Ascending aorta (tissue), 2 donors: Measurements from ENCODE around the gene VWA8. TPM values are rescaled to one million over a fixed set of nuclear protein-coding genes. Genes with fewer than 3 reads are reported as not detected.
A peak's percentile ranks its signal among the peaks of the same experiment; 100 is the strongest.

Experiments used
- DNase-seq, 2 donors: peaks; one replicate each; pipeline ENCODE4 v3.0.0-alpha.2; 2019; ENCODE audit warnings: low spot score in 2 of 2
- H3K27ac ChIP-seq, 2 donors: fragments of 200-600 bp; sonication (generic); one replicate each; pipeline ENCODE4 v1.5.1; 2016 to 2017; ENCODE audit warnings: mild to moderate bottlenecking in 1 of 2
- H3K27me3 ChIP-seq: fragments of 200-600 bp; sonication (generic); one replicate; pipeline ENCODE4 v1.5.1; 2017
- H3K36me3 ChIP-seq, 2 donors: fragments of 200-600 bp; sonication (generic); one replicate each; pipeline ENCODE4 v1.5.1; 2016
- H3K4me1 ChIP-seq, 2 donors: fragments of 200-600 bp; sonication (generic); one replicate each; pipeline ENCODE4 v1.5.1; 2016 to 2017; ENCODE audit warnings: mild to moderate bottlenecking in 1 of 2
- H3K4me3 ChIP-seq, 2 donors: fragments of 200-600 bp; sonication (generic); one replicate each; pipeline ENCODE4 v1.5.1; 2016 to 2017; ENCODE audit warnings: mild to moderate bottlenecking in 1 of 2
- H3K9me3 ChIP-seq, 2 donors: fragments of 200-600 bp; sonication (generic); one replicate each; pipeline ENCODE4 v1.5.1; 2016
- intact Hi-C: fragments of 100-400 bp; cut with DNase I; formaldehyde crosslinking; loops from one replicate; pipeline ENCODE4 v1.15.1; 2023
- total RNA-seq: library from RNA; depleted of rRNA; stranded (reverse); fragments of >200 nt; gene quantifications from one replicate; pipeline ENCODE4 v1.1.0, GENCODE V29; 2016
- TF ChIP-seq, protein P1 (sequence below), 3 experiments: fragments of 200-600 bp in 2 of 3; fragments of 450-650 bp in 1 of 3; sonication (generic) in 2 of 3; IDR thresholded peaks; one replicate each; pipeline ENCODE4 v1.5.1; 2016 to 2019; ENCODE audit warnings: antibody characterized with exemption in 3 of 3, mild to moderate bottlenecking in 1 of 3, moderate library complexity in 1 of 3

Gene VWA8
- 10.4 TPM for total RNA-seq

DNA sequence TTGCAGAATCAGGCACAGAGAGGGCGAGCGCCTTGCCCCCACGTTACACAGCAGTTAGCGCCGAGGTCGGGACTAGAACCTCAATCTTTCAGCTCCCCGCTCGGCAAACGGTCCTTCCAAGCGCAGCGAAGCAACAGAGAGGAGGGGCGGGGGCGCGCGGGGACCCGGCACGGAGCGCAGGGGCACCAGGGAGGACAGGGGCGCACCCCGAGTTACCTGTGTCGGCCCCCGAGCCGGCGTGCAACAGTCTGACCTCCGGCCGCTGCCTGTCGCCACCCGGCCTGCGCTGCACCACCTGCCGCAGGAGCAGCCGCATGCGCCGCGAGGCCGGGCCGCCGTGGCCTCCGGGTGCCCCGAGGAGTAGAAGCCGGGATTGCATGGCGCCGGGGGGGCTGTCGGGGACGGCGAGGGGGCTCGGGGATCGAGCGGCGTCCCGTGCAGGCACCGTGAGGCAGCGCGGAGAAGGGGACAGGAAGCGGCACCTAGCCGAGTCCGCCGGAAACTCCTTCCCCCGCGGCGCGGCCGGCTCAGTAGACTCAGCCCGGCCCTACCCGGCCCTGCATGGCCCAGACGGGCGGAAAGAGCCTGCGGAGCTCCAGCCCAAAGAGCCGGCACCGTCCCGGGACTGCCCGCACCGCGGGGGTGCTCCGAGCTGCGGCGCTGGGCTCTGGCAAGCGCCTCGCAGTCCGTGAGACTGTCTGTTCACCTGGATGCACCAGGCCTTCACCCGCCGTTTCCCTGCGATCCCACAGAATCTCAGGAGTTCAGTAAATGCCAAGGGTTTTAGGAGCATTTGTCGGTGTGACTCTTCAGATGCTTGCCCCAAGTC, at the start of gene VWA8:
Gene VWA8, minus strand, starts transcription at position 473 of the 829 bp plus-strand sequence. Its CDS starts 94 bp downstream, at position 379.
- intact Hi-C loops = loop anchor here (1.0 to 2.0 kb wide), 3 partner anchors 79 to 292 kb away; partner anchors contain the start of gene DGKH
- TF ChIP-seq, protein P1, sequence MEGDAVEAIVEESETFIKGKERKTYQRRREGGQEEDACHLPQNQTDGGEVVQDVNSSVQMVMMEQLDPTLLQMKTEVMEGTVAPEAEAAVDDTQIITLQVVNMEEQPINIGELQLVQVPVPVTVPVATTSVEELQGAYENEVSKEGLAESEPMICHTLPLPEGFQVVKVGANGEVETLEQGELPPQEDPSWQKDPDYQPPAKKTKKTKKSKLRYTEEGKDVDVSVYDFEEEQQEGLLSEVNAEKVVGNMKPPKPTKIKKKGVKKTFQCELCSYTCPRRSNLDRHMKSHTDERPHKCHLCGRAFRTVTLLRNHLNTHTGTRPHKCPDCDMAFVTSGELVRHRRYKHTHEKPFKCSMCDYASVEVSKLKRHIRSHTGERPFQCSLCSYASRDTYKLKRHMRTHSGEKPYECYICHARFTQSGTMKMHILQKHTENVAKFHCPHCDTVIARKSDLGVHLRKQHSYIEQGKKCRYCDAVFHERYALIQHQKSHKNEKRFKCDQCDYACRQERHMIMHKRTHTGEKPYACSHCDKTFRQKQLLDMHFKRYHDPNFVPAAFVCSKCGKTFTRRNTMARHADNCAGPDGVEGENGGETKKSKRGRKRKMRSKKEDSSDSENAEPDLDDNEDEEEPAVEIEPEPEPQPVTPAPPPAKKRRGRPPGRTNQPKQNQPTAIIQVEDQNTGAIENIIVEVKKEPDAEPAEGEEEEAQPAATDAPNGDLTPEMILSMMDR (IDR thresholded peaks at IDR 0.05) = no peak
- DNase-seq = peak in 1 of 2 donors; percentile 87
- Histone ChIP-seq H3K4me1 (peaks cover 0 to 10% of the 10 kb centered on the region in 2 donors), H3K36me3 (no peaks in the 10 kb centered on the region), H3K27ac (peak within 1 kb of the TSS; percentile 85 to 91), H3K4me3 (peak within 1 kb of the TSS; percentile 81 to 89), H3K27me3 (no peaks in the 10 kb centered on the region), H3K9me3 (no peaks in the 10 kb centered on the region)

DNA sequence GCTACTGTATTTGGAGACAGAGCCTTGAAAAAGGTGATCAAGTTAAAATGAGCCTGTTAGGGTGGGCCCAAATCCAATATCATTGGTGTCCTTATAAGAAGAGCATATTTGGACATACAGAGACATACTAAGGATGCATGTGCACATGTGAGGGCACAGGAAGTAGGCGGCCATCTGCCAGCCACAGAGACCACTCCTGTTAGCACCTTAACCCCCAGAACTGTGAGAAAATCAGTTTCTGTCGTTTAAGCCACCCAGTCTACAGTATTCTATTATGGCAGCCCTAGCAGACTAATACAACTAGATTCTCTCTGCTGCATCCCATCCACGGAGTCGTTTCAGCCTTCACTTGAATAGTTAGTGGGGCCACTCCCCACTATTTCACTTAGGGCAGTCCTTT, 48.1 kb upstream of the VWA8 start:
- DNase-seq = no peak
- no peaks in the 10 kb centered on the region for H3K9me3 ChIP-seq
- no peak overlapping the region for H3K4me3 ChIP-seq
- intact Hi-C loops = no loop called here
- no peaks in the 10 kb centered on the region for H3K27me3 ChIP-seq
- no peak overlapping the region for H3K27ac ChIP-seq
- no peaks in the 10 kb centered on the region for H3K36me3 ChIP-seq
- H3K4me1 ChIP-seq = peaks cover 0 to 10% of the 10 kb centered on the region in 2 donors
- TF ChIP-seq, protein P1 (IDR thresholded peaks at IDR 0.05) = no peak

DNA sequence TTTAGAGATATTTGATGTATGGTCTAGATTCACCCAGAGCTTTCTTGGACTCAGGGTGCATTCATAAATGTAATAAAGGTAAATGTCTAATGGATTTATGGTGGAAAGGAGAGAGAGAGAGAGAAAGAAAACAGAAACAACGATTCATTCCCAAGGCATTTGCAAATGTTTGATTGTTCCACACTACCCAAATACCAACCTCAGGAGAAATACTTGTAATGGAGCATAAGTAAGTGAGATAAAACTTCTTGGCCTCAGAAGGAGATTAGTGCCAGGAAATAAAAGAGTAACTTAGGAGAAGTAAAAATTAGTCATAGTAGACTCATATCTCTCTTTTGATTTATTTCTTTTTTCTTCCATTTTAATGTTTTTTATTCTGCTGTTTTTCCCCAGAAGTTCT, 46.9 kb upstream of the VWA8 start:
- intact Hi-C loops = no loop called here
- Histone ChIP-seq H3K4me1 (peaks cover 0 to 10% of the 10 kb centered on the region in 2 donors), H3K9me3 (no peaks in the 10 kb centered on the region), H3K36me3 (no peaks in the 10 kb centered on the region), H3K27ac (no peak overlapping the region), H3K27me3 (no peaks in the 10 kb centered on the region), H3K4me3 (no peak overlapping the region)
- DNase-seq = no peak
- TF ChIP-seq, protein P1 (IDR thresholded peaks at IDR 0.05) = no peak

DNA sequence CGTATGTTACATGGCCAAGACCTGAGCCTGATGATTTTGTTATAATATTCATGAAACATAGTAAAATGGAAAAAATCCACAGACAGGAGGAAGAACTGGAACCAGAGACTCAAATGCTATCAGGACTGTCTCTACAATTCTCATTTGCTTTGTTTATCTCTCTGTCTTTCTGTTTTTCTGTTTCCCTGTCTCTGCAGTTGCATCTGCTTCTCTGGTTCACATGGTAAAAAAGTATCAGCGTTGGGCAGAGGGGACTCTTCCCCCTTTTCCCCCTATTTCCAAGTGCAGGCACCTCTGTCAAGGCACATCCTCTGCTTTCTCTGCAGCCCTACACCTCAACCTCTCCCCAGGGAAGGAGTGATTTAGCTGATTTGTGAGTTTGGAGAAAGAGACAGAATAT, 41.2 kb upstream of the VWA8 start:
- DNase-seq = no peak
- H3K36me3 ChIP-seq = no peaks in the 10 kb centered on the region
- H3K4me1 ChIP-seq = no peaks in the 10 kb centered on the region
- H3K9me3 ChIP-seq = no peaks in the 10 kb centered on the region
- no peak overlapping the region for H3K27ac ChIP-seq
- H3K4me3 ChIP-seq = no peak overlapping the region
- TF ChIP-seq, protein P1 (IDR thresholded peaks at IDR 0.05) = no peak
- no peaks in the 10 kb centered on the region for H3K27me3 ChIP-seq
- intact Hi-C loops = no loop called here

DNA sequence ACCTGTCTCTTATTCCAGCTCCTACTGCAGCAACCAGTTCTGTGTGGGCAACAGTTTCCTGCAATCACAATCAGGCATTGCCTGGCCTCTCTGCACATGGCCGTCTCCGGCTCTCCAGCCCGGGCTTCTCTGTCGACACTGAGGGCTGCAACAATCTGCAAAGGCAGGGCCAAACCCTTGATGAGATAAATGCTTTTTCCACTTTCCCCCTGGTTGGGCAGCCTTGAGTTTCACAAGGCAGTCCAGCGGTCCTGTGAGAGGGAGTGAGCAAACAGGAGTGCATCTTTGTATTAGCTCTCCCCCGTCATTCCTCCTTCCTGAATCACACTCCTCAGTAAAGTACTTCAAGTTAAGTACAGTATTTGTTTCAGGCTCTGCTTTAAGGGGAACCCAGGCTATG, 40.7 kb upstream of the VWA8 start:
- Histone ChIP-seq H3K36me3 (no peaks in the 10 kb centered on the region), H3K9me3 (no peaks in the 10 kb centered on the region), H3K4me1 (no peaks in the 10 kb centered on the region), H3K4me3 (no peak overlapping the region), H3K27ac (no peak overlapping the region), H3K27me3 (no peaks in the 10 kb centered on the region)
- intact Hi-C loops = no loop called here
- DNase-seq = no peak
- TF ChIP-seq, protein P1 (IDR thresholded peaks at IDR 0.05) = no peak
